Chondrocyte (in vitro differentiated cells): Measurements from ENCODE around the gene WLS. TPM values are rescaled to one million over a fixed set of nuclear protein-coding genes. Genes with fewer than 3 reads are reported as not detected.

Experiments
- DNase-seq: peaks from one replicate; pipeline ENCODE4 v3.0.0; 2021; ENCODE audit warnings: mixed read lengths, low spot score
- H3K27ac Mint-ChIP-seq: one replicate; pipeline ENCODE4 v1.8.0; 2021; ENCODE audit warnings: mild to moderate bottlenecking, moderate library complexity, mixed read lengths; ENCODE audit not compliant: unreplicated experiment
- H3K27me3 Mint-ChIP-seq: 2 replicates; pipeline ENCODE4 v1.8.0; 2021; ENCODE audit warnings: low read depth, mixed read lengths
- H3K36me3 Mint-ChIP-seq: 2 replicates; pipeline ENCODE4 v1.8.0; 2021; ENCODE audit warnings: low read depth, mixed read lengths
- H3K4me1 Mint-ChIP-seq: 2 replicates; pipeline ENCODE4 v1.8.0; 2021; ENCODE audit warnings: low read depth, mild to moderate bottlenecking, mixed read lengths
- H3K4me3 Mint-ChIP-seq: one replicate; pipeline ENCODE4 v1.8.0; 2021; ENCODE audit warnings: mild to moderate bottlenecking, moderate library complexity, mixed read lengths; ENCODE audit not compliant: unreplicated experiment
- H3K9me3 Mint-ChIP-seq: 2 replicates; pipeline ENCODE4 v1.8.0; 2021; ENCODE audit warnings: low read depth, mixed read lengths
- total RNA-seq: library from RNA; stranded (reverse); gene quantifications from 3 replicates; pipeline ENCODE4 v1.2.1, GENCODE V29; 2021
- TF ChIP-seq, protein P1 (sequence below): fragments of 200-600 bp; sonication (generic); IDR thresholded peaks from 2 replicates; pipeline ENCODE4 v1.5.0; 2021; ENCODE audit warnings: antibody characterized with exemption, mild to moderate bottlenecking, moderate library complexity

The WLS gene
- total RNA-seq, 1 donor from 2014 or later: 149 TPM

DNA sequence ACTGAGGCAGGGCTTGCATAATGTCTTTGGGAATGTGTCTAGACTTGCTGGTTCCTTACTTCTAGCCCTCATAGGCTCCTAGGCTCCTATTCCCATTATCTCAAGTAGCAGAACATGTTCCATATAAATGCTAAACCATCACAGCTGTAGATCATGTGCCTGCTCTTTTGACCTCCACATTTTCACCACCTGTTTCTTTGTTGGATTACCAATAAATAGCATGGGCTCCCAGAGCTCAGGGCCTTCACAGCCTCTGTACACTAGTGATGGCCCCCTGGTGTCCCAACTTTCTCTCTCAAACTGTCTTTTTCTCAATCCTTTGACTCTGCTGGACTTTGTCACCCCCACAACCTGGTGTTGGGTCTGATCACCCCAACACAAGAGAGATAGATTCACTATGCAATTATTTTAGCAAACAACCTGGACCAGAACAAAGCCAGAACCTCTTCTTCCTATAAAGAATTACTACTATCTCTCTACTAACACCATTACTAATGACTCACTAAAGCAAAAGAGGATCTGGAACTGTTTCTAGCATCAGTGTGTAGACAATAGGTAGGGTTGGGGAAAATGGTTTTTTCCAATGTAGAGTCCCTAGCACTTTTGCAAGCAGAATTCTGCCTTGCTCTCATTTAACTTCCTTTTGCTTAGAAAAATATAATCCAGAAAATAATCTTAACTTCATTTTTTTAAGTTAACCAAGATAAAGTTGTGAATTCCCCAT is 51.7 kb downstream of the WLS start:
- peaks cover 51% of the 10 kb centered on the region for H3K4me1 Mint-ChIP-seq
- DNase-seq: no peak
- H3K27ac Mint-ChIP-seq: peak overlapping the region; percentile 14
- peaks cover 3% of the 10 kb centered on the region for H3K36me3 Mint-ChIP-seq
- TF ChIP-seq, protein P1, sequence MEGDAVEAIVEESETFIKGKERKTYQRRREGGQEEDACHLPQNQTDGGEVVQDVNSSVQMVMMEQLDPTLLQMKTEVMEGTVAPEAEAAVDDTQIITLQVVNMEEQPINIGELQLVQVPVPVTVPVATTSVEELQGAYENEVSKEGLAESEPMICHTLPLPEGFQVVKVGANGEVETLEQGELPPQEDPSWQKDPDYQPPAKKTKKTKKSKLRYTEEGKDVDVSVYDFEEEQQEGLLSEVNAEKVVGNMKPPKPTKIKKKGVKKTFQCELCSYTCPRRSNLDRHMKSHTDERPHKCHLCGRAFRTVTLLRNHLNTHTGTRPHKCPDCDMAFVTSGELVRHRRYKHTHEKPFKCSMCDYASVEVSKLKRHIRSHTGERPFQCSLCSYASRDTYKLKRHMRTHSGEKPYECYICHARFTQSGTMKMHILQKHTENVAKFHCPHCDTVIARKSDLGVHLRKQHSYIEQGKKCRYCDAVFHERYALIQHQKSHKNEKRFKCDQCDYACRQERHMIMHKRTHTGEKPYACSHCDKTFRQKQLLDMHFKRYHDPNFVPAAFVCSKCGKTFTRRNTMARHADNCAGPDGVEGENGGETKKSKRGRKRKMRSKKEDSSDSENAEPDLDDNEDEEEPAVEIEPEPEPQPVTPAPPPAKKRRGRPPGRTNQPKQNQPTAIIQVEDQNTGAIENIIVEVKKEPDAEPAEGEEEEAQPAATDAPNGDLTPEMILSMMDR: no peak
- no peak overlapping the region for H3K4me3 Mint-ChIP-seq
- H3K27me3 Mint-ChIP-seq: no peaks in the 10 kb centered on the region
- H3K9me3 Mint-ChIP-seq: no peaks in the 10 kb centered on the region

DNA sequence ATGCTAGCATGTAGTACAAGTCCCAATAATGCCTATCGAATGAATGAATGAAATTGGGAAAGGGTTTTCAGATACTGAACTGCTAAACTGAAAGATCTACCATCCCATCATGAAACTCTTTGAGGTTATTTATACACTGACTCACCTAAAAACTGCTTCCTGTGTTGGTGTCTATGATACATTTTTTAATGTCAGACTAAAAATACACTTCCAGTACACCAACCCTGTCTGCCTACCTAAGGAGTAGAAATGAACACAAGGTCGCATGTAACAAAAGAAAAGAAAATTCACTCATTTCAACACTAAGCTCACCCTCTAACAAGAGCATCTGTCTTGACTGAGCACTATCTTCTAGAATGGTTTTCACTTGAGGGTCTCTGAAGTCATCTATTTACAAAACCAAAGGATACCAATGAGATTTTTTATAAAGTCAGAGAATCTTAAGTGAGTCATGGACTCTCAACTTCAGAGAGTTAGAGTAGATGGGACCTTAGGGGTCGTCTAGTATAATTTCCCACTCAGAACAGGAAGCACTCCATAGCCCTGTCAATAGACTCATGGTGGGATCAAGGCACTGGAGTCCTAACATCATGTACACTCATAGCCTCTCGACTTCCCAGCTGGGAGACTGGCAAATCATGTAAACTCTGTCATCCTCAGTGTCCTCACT is 53.4 kb downstream of the WLS start:
- Mint-ChIP-seq H3K9me3 (no peaks in the 10 kb centered on the region), H3K36me3 (no peaks in the 10 kb centered on the region), H3K27ac (peak overlapping the region; percentile 98), H3K4me3 (no peak overlapping the region), H3K4me1 (peaks cover 68% of the 10 kb centered on the region), H3K27me3 (no peaks in the 10 kb centered on the region)
- DNase-seq: no peak
- TF ChIP-seq, protein P1: no peak

DNA sequence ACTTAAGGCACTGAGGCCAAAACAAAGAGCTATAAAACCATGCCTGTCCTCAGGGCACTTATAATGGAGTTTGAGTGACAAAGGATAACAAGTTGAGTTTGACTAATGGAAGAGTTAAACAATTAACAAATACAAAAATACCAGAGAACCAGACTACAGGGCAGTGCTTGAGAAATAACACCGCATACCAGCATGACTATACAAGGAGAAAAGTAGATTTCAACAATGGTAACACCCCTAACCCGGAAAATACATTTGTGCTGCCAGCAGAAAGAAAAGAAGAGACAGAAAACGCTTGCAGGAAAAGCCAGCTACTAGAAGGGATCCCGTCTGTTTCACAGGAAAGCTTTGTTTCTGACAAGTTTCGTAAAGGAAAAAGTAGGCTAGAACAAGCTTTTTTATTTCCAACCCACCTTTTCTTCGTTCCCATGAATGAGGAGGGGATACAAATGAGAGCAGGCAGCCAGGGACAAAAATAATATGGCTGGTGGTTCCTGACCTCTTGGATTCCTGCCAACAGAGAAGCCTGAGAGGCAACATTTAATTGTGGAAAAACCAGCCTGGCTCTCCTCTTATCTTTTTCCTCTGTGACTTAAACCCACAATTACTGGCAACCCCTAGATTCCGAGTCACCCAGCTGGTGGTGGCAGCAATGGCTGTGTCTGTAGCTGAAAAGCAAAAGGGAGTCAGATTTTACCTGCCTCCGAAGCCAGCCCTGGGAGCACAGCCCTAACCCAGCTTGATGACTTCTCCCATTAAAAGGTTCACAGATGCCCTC is 56.5 kb downstream of the WLS start:
- Mint-ChIP-seq H3K4me3 (peak overlapping the region; percentile 5), H3K27ac (peak overlapping the region; percentile 98), H3K9me3 (no peaks in the 10 kb centered on the region), H3K36me3 (peaks cover 2% of the 10 kb centered on the region), H3K4me1 (peaks cover 83% of the 10 kb centered on the region), H3K27me3 (no peaks in the 10 kb centered on the region)
- DNase-seq: no peak
- TF ChIP-seq, protein P1: no peak

DNA sequence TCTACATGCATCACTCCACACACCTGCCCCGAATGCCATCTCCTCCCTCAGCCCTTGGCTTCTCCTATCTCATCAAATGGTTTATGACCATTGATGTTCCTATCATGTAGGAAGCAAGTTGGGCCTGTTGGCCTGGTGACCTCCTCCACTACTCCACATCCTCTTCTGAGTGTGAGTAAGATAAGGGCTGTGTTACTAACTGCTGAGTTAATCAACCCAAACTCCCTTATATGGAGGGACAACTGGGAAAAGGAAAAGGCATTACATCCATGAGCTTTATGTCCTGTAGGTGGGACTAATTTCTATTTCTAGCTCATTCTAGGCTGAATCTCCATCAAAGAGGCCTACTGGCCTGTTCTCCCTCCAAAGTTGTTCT is 57.6 kb downstream of the WLS start:
- H3K36me3 Mint-ChIP-seq: peaks cover 2% of the 10 kb centered on the region
- TF ChIP-seq, protein P1: no peak
- peaks cover 79% of the 10 kb centered on the region for H3K4me1 Mint-ChIP-seq
- H3K27ac Mint-ChIP-seq: peak overlapping the region; percentile 98
- peak overlapping the region; percentile 33 for H3K4me3 Mint-ChIP-seq
- no peaks in the 10 kb centered on the region for H3K27me3 Mint-ChIP-seq
- H3K9me3 Mint-ChIP-seq: no peaks in the 10 kb centered on the region
- no peak for DNase-seq
